WI38 (cell line): ENCODE measurements around the gene GPR157.
"Not testable (repeated sequence)": the region's sequence is repeated elsewhere in the genome, so short reads cannot be mapped to it uniquely, and the experiment has no call there.

ENCODE experiments used
- H3K4me3 ChIP-seq: 2 replicates; pipeline ENCODE4 v1.5.1; 2011; ENCODE audit warnings: low read depth, mild to moderate bottlenecking, control low read depth, low read length
- CTCF ChIP-seq: IDR thresholded peaks from 2 replicates; pipeline ENCODE4 v1.5.1; 2012; ENCODE audit warnings: low read depth, mild to moderate bottlenecking, control low read depth, low read length

GPR157 gene

GRCh38 chr1:9165396-9165795 lies 36.5 kb upstream of the GPR157 start:
- TF ChIP-seq CTCF = no peak

GRCh38 chr1:9164919-9165318 lies 36.0 kb upstream of the GPR157 start:
- TF ChIP-seq CTCF = no peak
- no peak overlapping the region for H3K4me3 ChIP-seq

More at GRCh38 chr1:9165396-9165795, 36.5 kb upstream of the GPR157 start:
- H3K4me3 ChIP-seq = no peak overlapping the region

- TF ChIP-seq CTCF = no peak
- no peak overlapping the region for H3K4me3 ChIP-seq
Observed at GRCh38 chr1:9164532-9164900, 35.6 kb upstream of the GPR157 start.

- no peak for TF ChIP-seq CTCF
- no peak overlapping the region for H3K4me3 ChIP-seq
Observed at GRCh38 chr1:9161963-9162362, 33.1 kb upstream of the GPR157 start.

- H3K4me3 ChIP-seq = no peak overlapping the region
- no peak for TF ChIP-seq CTCF
Observed at GRCh38 chr1:9161342-9161741, 32.4 kb upstream of the GPR157 start.

- H3K4me3 ChIP-seq = no peak overlapping the region
- TF ChIP-seq CTCF = no peak
Observed at GRCh38 chr1:9160079-9160717, 31.3 kb upstream of the GPR157 start.

- H3K4me3 ChIP-seq = no peak overlapping the region
- TF ChIP-seq CTCF = no peak
Observed at GRCh38 chr1:9155879-9156278, 27.0 kb upstream of the GPR157 start.

GRCh38 chr1:9155405-9155804 lies 26.5 kb upstream of the GPR157 start:
- not testable (repeated sequence) for H3K4me3 ChIP-seq
